ENCODE measurements around the gene ERN2.
"Not testable (repeated sequence)": the region's sequence is repeated elsewhere in the genome, so short reads cannot be mapped to it uniquely, and the experiment has no call there.

The ERN2 gene

GRCh38 chr16:23712976-23713375 is at the start of gene ERN2:
TSS of gene ERN2 (minus strand) at chr16:23713222. CDS start at chr16:23713187, 35 bp downstream.
- DNase-seq = no peak
- no peak for ATAC-seq
- Mint-ChIP-seq H3K4me1 (no peaks in the 10 kb centered on the region), H3K4me3 (no peak within 1 kb of the TSS), H3K27me3 (peaks cover 67% of the 10 kb centered on the region), H3K27ac (no peak within 1 kb of the TSS), H3K9me3 (peaks cover 19 to 32% of the 10 kb centered on the region in 2 donors)

DNA sequence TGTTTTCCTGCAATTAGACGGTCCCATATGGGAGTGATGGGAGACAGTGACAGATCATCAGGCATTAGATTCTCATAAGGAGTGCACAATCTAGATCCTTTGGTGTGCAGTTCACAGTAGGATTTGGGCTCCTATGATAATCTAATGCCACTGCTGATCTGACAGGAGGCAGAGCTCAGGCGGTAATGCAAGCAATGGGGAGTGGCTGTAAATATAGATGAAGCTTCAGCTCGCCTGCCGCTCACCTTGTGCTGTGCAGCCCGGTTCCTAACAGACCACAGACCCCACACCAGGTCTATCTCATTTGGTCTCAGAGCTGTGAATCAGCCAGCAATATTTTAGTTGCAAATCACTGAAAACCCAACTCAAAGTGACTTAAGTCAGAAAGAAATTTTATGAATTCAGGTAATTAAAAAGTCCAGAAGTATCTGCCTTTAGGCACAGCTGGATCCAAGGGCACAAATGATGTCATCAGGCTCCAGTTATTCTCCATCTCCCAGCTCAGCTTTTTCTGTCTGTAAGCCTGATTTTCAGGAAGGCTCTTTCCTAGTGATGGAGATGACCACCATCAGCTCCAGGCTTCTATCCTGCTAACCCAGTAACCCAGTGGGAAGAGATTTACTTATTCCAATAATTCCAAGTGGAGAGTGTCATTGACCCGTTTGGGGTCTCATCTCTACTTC is 45.1 kb upstream of the ERN2 start:
- peaks cover 7% of the 10 kb centered on the region for H3K4me1 Mint-ChIP-seq
- DNase-seq = no peak
- H3K27ac Mint-ChIP-seq = no peak overlapping the region
- peaks cover 63% of the 10 kb centered on the region for H3K27me3 Mint-ChIP-seq
- no peaks in the 10 kb centered on the region for H3K9me3 Mint-ChIP-seq
- H3K4me3 Mint-ChIP-seq = no peak overlapping the region
- no peak for ATAC-seq

- H3K4me3 Mint-ChIP-seq = no peak overlapping the region
- H3K27me3 Mint-ChIP-seq = peaks cover 71% of the 10 kb centered on the region
- ATAC-seq (no peak), DNase-seq (no peak)
- H3K27ac Mint-ChIP-seq = no peak overlapping the region
- H3K4me1 Mint-ChIP-seq = peaks cover 7% of the 10 kb centered on the region
- H3K9me3 Mint-ChIP-seq = no peaks in the 10 kb centered on the region
Measured at GRCh38 chr16:23757116-23757515, 44.1 kb upstream of the ERN2 start.

DNA sequence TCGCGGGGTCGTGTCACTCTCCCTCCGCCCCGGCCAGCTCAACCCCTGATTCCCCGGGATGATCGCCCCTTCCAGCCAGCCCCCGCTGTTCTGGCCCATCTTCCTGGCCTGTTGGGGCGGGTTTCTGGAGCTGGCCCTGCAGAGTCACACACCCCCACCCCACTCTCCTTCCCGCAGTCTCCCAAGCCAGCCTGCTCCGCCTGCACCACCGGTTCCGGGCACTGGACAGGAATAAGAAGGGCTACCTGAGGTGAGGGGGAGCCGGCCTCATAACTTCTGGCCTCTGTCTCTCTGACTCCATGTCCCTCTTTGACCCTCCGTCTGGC is 42.4 kb upstream of the ERN2 start:
- no peak overlapping the region for H3K27ac Mint-ChIP-seq

DNA sequence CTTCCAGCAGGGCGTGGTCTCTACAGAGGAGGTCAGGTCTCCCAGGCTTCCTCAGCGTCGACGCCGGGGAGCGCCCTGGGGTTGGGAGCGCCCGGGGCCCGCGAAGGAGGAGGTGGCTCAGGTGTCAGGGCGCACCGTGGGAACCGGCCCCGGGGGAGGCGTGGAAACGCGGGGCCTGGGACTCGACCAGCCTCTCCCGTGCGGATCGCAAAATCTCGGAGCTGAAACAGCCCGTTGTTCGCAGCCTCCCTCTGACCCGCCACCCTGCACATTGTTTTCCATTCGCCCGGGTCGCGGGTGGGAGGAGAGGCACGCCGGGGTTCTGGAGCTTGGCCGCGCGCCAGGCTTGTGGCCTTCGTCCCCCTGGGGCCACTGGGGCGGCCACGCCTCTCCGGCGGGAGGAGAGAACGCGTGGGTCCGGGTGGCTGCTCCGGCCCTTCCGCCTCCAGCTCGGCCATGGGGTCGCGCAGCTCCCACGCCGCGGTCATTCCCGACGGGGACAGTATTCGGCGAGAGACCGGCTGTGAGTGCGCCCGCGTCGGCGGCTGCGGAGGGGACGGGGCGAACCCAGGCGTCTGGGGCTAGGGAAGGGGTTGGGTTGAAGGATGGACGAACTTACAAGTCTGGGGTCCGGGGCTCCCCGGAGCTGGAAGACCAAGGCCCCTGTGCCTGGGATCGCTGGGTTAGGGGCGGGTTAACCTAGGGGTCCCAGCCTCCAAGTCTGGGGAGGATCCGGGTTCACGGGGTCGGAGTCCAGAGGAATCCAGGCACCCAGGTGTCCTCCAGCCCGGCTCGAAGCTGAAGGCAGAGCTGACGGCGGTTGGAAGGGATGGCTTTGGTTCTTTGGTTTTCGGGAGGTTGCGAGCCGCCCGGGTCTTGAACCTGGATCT is 41.8 kb upstream of the ERN2 start, which contains the start of gene CHP2:
Gene CHP2, plus strand, starts transcription at position 433 of the 890 bp plus-strand sequence. Its CDS starts 24 bp downstream, at position 457.
- ATAC-seq (no peak), DNase-seq (no peak)
- H3K4me1 Mint-ChIP-seq = peaks cover 7% of the 10 kb centered on the region
- H3K9me3 Mint-ChIP-seq = no peaks in the 10 kb centered on the region
- peak within 1 kb of the TSS in 1 of 2 donors; percentile 45 for H3K4me3 Mint-ChIP-seq
- H3K27ac Mint-ChIP-seq = no peak within 1 kb of the TSS
- peaks cover 73% of the 10 kb centered on the region for H3K27me3 Mint-ChIP-seq

More for the DNA sequence above, 42.4 kb upstream of the ERN2 start:
- no peaks in the 10 kb centered on the region for H3K9me3 Mint-ChIP-seq
- peaks cover 7% of the 10 kb centered on the region for H3K4me1 Mint-ChIP-seq
- ATAC-seq = no peak
- peak overlapping the region in 1 of 2 donors; percentile 37 for H3K4me3 Mint-ChIP-seq
- no peak for DNase-seq
- peaks cover 79% of the 10 kb centered on the region for H3K27me3 Mint-ChIP-seq

DNA sequence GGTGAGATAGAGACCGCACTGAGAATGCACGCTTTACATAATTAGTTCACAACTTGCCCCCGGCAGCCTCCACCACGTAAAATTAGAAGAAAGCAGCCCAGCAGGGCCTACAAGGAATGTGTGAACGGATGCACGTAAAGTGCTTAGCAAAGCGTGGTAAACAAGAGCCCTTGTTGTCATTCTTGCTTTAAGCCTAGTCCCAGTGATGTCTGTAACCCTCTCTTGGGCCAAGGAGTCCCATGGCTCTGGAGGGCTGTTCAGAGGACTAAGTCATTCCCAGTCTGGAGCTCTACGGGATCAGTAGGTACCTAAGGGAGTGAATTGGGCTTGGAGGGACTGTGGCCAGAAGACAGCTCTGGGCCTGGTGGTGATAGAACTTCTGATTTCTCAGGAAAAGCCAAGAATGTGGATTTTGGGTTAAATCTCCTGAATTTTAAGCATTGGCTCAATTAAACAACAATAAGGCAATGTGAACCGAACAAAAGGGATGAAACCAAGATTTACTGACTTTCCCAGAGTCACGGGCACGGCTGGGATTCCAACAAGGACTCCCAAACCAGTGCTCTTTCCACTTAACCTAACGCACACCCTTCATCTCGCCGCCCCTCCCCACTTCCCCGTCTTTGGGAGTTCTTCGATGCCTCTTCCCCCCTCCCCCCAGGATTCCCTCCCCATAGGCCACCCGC is 41.0 kb upstream of the ERN2 start:
- no peak for ATAC-seq

GRCh38 chr16:23751053-23751452 is 38.0 kb upstream of the ERN2 start:
- H3K27me3 Mint-ChIP-seq = peaks cover 64% of the 10 kb centered on the region
- H3K4me3 Mint-ChIP-seq, H3K4me1 Mint-ChIP-seq, H3K9me3 Mint-ChIP-seq, DNase-seq, H3K27ac Mint-ChIP-seq, ATAC-seq: not testable (repeated sequence)

More for the DNA sequence above, 41.0 kb upstream of the ERN2 start:
- Mint-ChIP-seq H3K4me1 (peaks cover 7% of the 10 kb centered on the region), H3K27ac (no peak overlapping the region), H3K9me3 (no peaks in the 10 kb centered on the region), H3K27me3 (peaks cover 73% of the 10 kb centered on the region), H3K4me3 (peak overlapping the region in 1 of 2 donors; percentile 45)
- no peak for DNase-seq

GRCh38 chr16:23748630-23749029 is 35.6 kb upstream of the ERN2 start:
- no peak overlapping the region for H3K4me3 Mint-ChIP-seq
- peaks cover 0 to 7% of the 10 kb centered on the region in 2 donors for H3K9me3 Mint-ChIP-seq
- no peaks in the 10 kb centered on the region for H3K4me1 Mint-ChIP-seq
- H3K27me3 Mint-ChIP-seq = peaks cover 53% of the 10 kb centered on the region
- DNase-seq (no peak), ATAC-seq (no peak)
- H3K27ac Mint-ChIP-seq = no peak overlapping the region

DNA sequence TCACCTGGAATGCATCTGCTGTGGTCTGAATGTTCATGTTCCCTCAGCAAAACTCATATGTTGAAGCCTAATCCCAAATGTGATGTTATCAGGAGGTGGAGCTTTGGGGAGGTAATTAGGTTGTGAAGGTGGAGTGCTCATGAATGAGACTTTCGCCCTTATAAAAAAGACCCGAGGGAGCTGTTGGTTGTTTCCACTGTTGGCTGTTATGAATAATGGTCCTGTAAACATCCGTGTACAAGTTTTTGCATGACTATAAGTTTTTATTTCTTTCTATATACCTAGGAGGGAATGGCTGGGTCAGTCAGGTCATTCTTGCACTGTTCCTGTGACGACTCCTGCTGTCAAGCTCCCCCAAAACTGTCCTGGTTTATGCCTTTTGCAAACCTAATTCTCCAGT is 32.2 kb upstream of the ERN2 start:
- ATAC-seq (no peak), DNase-seq (no peak)
- Mint-ChIP-seq H3K9me3 (peaks cover 0 to 7% of the 10 kb centered on the region in 2 donors), H3K4me1 (no peaks in the 10 kb centered on the region), H3K27me3 (peaks cover 51% of the 10 kb centered on the region), H3K4me3 (no peak overlapping the region), H3K27ac (no peak overlapping the region)

- no peak overlapping the region for H3K4me3 Mint-ChIP-seq
- H3K4me1 Mint-ChIP-seq = no peaks in the 10 kb centered on the region
- H3K27ac Mint-ChIP-seq = no peak overlapping the region
- H3K9me3 Mint-ChIP-seq = peaks cover 0 to 7% of the 10 kb centered on the region in 2 donors
- no peak for DNase-seq
- H3K27me3 Mint-ChIP-seq = peaks cover 51% of the 10 kb centered on the region
- ATAC-seq = no peak
Measured at GRCh38 chr16:23742766-23743165, 29.7 kb upstream of the ERN2 start.

GRCh38 chr16:23741675-23742303 is 28.8 kb upstream of the ERN2 start:
- no peak overlapping the region for H3K4me3 Mint-ChIP-seq
- no peaks in the 10 kb centered on the region for H3K4me1 Mint-ChIP-seq
- peaks cover 42% of the 10 kb centered on the region for H3K27me3 Mint-ChIP-seq
- H3K27ac Mint-ChIP-seq = no peak overlapping the region
- DNase-seq (no peak), ATAC-seq (no peak)
- peaks cover 0 to 7% of the 10 kb centered on the region in 2 donors for H3K9me3 Mint-ChIP-seq

DNA sequence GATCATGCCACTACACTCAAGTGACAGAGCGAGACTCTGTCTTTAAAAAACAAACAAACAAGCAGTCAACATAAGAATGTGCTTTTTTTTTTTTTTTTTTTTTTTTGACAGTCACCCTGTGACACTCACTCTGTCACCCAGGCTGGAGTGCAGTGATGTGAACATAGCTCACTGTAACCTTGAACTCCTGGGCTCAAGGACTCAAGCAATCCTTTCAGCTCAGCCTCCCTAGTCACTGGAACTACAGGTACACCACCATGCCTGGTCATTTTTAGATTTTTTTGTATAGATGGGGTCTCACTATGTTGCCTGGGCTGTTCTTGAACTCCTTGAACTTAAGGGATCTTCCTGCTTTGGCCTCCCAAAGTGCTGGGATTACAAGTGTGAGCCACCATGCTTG is 26.5 kb upstream of the ERN2 start:
- H3K27me3 Mint-ChIP-seq = peaks cover 24% of the 10 kb centered on the region
- H3K4me1 Mint-ChIP-seq = peaks cover 6% of the 10 kb centered on the region
- no peak overlapping the region for H3K27ac Mint-ChIP-seq
- H3K9me3 Mint-ChIP-seq = no peaks in the 10 kb centered on the region
- no peak overlapping the region for H3K4me3 Mint-ChIP-seq
- ATAC-seq (no peak), DNase-seq (no peak)

DNA sequence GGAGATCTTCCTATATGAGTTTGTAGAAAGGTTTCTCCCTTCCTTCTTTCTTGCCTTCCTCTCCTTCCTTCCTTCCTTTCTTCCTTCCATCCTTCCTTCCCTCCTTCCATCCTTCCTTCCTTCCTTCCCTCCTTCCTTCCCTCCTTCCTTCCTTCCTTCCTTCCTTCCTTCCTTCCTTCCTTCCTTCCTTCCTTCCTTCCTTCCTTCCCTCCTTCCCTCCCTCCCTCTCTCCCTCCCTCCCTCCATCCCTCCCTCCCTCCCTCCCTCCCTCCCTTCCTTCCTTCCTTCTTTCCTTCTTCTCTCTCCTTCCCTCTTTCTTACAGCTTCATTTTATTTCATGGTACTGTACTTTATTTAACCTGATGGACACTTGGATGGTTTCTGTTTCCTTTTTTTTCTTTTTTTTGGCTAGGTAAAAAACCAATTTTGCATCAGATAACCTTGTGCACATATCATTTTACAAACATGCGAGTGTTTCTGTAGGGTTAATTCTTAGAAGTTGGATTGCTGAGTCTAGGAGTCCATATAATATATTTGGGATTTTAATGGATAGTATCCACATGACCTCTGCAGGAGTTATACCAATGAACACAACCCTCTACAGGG is 24.5 kb upstream of the ERN2 start:
- peaks cover 12% of the 10 kb centered on the region for H3K27me3 Mint-ChIP-seq
- H3K27ac Mint-ChIP-seq, ATAC-seq, H3K4me3 Mint-ChIP-seq, H3K9me3 Mint-ChIP-seq, H3K4me1 Mint-ChIP-seq, DNase-seq: not testable (repeated sequence)

DNA sequence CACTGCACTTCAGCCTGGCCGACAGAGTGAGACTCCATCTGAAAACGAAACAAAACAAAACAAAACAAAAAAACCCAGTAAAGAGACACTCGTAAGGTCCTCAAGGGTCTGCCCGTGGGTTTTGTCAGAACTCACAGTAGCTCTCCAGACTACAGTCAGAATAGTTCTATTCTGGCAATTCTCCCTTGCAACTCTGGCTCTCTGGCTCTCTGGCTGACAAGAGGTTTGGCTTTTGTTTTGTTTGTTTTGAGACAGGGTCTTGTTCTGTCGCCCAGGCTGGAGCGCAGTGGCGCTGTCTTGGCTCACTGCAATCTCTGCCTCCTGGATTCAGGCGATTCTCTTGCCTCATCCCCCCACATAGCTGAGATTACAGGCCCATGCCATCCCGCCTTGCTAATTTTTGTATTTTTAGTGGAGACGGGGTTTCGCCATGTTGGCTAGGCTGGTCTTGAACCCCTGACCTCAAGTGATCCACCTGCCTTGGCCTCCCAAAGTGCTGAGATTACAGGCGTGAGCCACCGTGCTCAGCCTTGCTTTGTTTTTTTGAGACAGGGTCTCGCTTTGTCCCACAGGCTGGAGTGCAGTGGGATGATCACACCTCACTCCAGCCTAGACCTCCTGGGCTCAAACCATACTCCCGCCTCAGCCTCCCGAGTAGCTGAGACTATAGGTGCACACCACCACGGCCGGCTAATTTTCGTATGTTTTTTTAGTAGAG is 21.3 kb upstream of the ERN2 start:
- H3K27ac Mint-ChIP-seq = no peak overlapping the region
- ATAC-seq (no peak), DNase-seq (no peak)
- H3K27me3 Mint-ChIP-seq = peaks cover 10% of the 10 kb centered on the region
- H3K9me3 Mint-ChIP-seq = no peaks in the 10 kb centered on the region
- no peak overlapping the region for H3K4me3 Mint-ChIP-seq
- H3K4me1 Mint-ChIP-seq = peaks cover 6% of the 10 kb centered on the region
